Trophoblast cell (in vitro differentiated cells and primary cell): ENCODE measurements around the gene EIF1AD.
A peak's percentile ranks its signal among the peaks of the same experiment; 100 is the strongest.

Experiments used
- DNase-seq, 2 donors: peaks; one replicate each; pipeline ENCODE4 v3.0.0-alpha.2; 2016
- H2AFZ ChIP-seq: 2 replicates; pipeline ENCODE4 v1.6.1; 2013; ENCODE audit warnings: low read length, moderate library complexity, mild to moderate bottlenecking; ENCODE audit not compliant: insufficient read depth, poor library complexity
- H2AK5ac ChIP-seq: 2 replicates; pipeline ENCODE4 v1.6.1; 2013; ENCODE audit warnings: mild to moderate bottlenecking, low read length
- H2BK120ac ChIP-seq: 2 replicates; pipeline ENCODE4 v1.6.1; 2013; ENCODE audit warnings: low read length, mild to moderate bottlenecking, moderate library complexity; ENCODE audit not compliant: insufficient read depth, poor library complexity
- H2BK12ac ChIP-seq: 2 replicates; pipeline ENCODE4 v1.6.1; 2013; ENCODE audit warnings: mild to moderate bottlenecking, low read length, moderate library complexity
- H2BK5ac ChIP-seq: 2 replicates; pipeline ENCODE4 v1.6.1; 2013; ENCODE audit warnings: low read length, low read depth, moderate library complexity, mild to moderate bottlenecking; ENCODE audit not compliant: poor library complexity
- H3K14ac ChIP-seq: 2 replicates; pipeline ENCODE4 v1.6.1; 2013; ENCODE audit warnings: mild to moderate bottlenecking, low read length
- H3K18ac ChIP-seq: 2 replicates; pipeline ENCODE4 v1.6.1; 2013; ENCODE audit warnings: mild to moderate bottlenecking, low read length
- H3K23ac ChIP-seq: 2 replicates; pipeline ENCODE4 v1.6.1; 2013; ENCODE audit warnings: low read length
- H3K27ac ChIP-seq: 2 replicates; pipeline ENCODE4 v1.5.1; 2013; ENCODE audit warnings: low read depth, mild to moderate bottlenecking, inconsistent platforms, low read length, moderate library complexity
- H3K27me3 ChIP-seq: 2 replicates; pipeline ENCODE4 v1.6.1; 2013; ENCODE audit warnings: inconsistent platforms, mild to moderate bottlenecking, low read length, moderate library complexity; ENCODE audit not compliant: insufficient read depth
- H3K36me3 ChIP-seq, 2 experiments: 1 replicate in 1 of 2; 2 replicates in 1 of 2; pipeline ENCODE4 v1.6.1; 2013; ENCODE audit warnings: low read length in 2 of 2, mild to moderate bottlenecking in 2 of 2, moderate library complexity in 1 of 2; ENCODE audit not compliant: insufficient read depth in 2 of 2, control insufficient read depth in 1 of 2
- H3K4ac ChIP-seq: 2 replicates; pipeline ENCODE4 v1.6.1; 2013; ENCODE audit warnings: low read depth, mild to moderate bottlenecking, low read length, moderate library complexity
- H3K4me1 ChIP-seq, 2 experiments: 1 replicate in 1 of 2; 2 replicates in 1 of 2; pipeline ENCODE4 v1.6.1; 2013; ENCODE audit warnings: low read length in 2 of 2, mild to moderate bottlenecking in 2 of 2, moderate library complexity in 1 of 2; ENCODE audit not compliant: insufficient read depth in 2 of 2, control insufficient read depth in 1 of 2
- H3K4me2 ChIP-seq: 2 replicates; pipeline ENCODE4 v1.6.1; 2013; ENCODE audit warnings: inconsistent platforms, mild to moderate bottlenecking, low read length, moderate library complexity
- H3K4me3 ChIP-seq: 2 replicates; pipeline ENCODE4 v1.5.1; 2013; ENCODE audit warnings: mild to moderate bottlenecking, low read depth, low read length, inconsistent platforms
- H3K79me1 ChIP-seq: one replicate; pipeline ENCODE4 v1.6.1; 2013; ENCODE audit warnings: low read length
- H3K79me2 ChIP-seq: 2 replicates; pipeline ENCODE4 v1.6.1; 2013; ENCODE audit warnings: low read length, mild to moderate bottlenecking; ENCODE audit not compliant: control insufficient read depth, insufficient read depth, poor library complexity
- H3K9ac ChIP-seq: 2 replicates; pipeline ENCODE4 v1.6.1; 2013; ENCODE audit warnings: mild to moderate bottlenecking, low read length
- H3K9me3 ChIP-seq: 2 replicates; pipeline ENCODE4 v1.6.1; 2013; ENCODE audit warnings: low read depth, mild to moderate bottlenecking, control low read depth, inconsistent platforms, low read length; ENCODE audit not compliant: insufficient read depth
- H4K12ac ChIP-seq: 2 replicates; pipeline ENCODE4 v1.6.1; 2013; ENCODE audit warnings: low read depth, mild to moderate bottlenecking, low read length, moderate library complexity
- H4K8ac ChIP-seq: 2 replicates; pipeline ENCODE4 v1.6.1; 2013; ENCODE audit warnings: low read depth, mild to moderate bottlenecking, low read length, moderate library complexity
- H4K91ac ChIP-seq: one replicate; pipeline ENCODE4 v1.6.1; 2013; ENCODE audit warnings: low read depth, mild to moderate bottlenecking, low read length, moderate library complexity
- WGBS: extraction: QIAGEN DNeasy Blood & Tissue Kit; methylation state at CpG from one replicate; pipeline ENCODE4 v1.1.7; 2013; ENCODE audit warnings: missing lambda C conversion rate; ENCODE audit not compliant: insufficient read length, insufficient coverage; ENCODE audit errors: extremely low coverage; 5-methylcytosine and 5-hydroxymethylcytosine counted together

The EIF1AD gene

GRCh38 chr11:66047541-66048365 lies 45.8 kb upstream of the EIF1AD start:
- Histone ChIP-seq H2BK12ac (no peak overlapping the region), H3K9ac (no peak overlapping the region), H3K4me2 (no peak overlapping the region), H2AFZ (no peak overlapping the region), H3K4me3 (no peak overlapping the region), H2BK120ac (no peak overlapping the region), H2BK5ac (no peak overlapping the region), H3K27me3 (no peaks in the 10 kb centered on the region), H4K12ac (no peak overlapping the region), H3K27ac (no peak overlapping the region), H4K91ac (no peak overlapping the region), H3K23ac (no peak overlapping the region), H2AK5ac (no peak overlapping the region), H3K9me3 (no peaks in the 10 kb centered on the region), H3K36me3 (no peaks in the 10 kb centered on the region), H3K18ac (no peak overlapping the region), H3K14ac (no peak overlapping the region), H3K79me1 (peaks cover 9% of the 10 kb centered on the region), H3K79me2 (peaks cover 7% of the 10 kb centered on the region), H4K8ac (no peak overlapping the region), H3K4me1 (peaks cover 3 to 9% of the 10 kb centered on the region in 2 experiments), H3K4ac (no peak overlapping the region)
- no CpG with 5 or more reads among the region's 11 CpGs for WGBS
- DNase-seq = no peak

- Histone ChIP-seq H3K9ac (no peak overlapping the region), H2BK120ac (no peak overlapping the region), H2AK5ac (no peak overlapping the region), H4K8ac (no peak overlapping the region), H4K91ac (no peak overlapping the region), H3K4me2 (no peak overlapping the region), H3K4me1 (peaks cover 3 to 9% of the 10 kb centered on the region in 2 experiments), H3K4ac (no peak overlapping the region), H2AFZ (no peak overlapping the region), H3K27me3 (no peaks in the 10 kb centered on the region), H3K79me2 (peaks cover 2% of the 10 kb centered on the region), H2BK12ac (no peak overlapping the region), H3K36me3 (no peaks in the 10 kb centered on the region), H3K18ac (no peak overlapping the region), H3K23ac (no peak overlapping the region), H3K4me3 (no peak overlapping the region), H3K14ac (no peak overlapping the region), H4K12ac (no peak overlapping the region), H3K27ac (no peak overlapping the region), H3K79me1 (peaks cover 5% of the 10 kb centered on the region), H3K9me3 (no peaks in the 10 kb centered on the region), H2BK5ac (no peak overlapping the region)
- no peak for DNase-seq
- WGBS = no CpG with 5 or more reads among the region's 3 CpGs
Measured at GRCh38 chr11:66046901-66047300, 44.9 kb upstream of the EIF1AD start.

GRCh38 chr11:66045177-66045639 lies 43.3 kb upstream of the EIF1AD start:
- Histone ChIP-seq H3K4me3 (no peak overlapping the region), H3K79me2 (no peaks in the 10 kb centered on the region), H2AK5ac (no peak overlapping the region), H3K4ac (no peak overlapping the region), H3K9me3 (no peaks in the 10 kb centered on the region), H3K27me3 (no peaks in the 10 kb centered on the region), H2BK120ac (no peak overlapping the region), H3K4me1 (peaks cover 0 to 4% of the 10 kb centered on the region in 2 experiments), H2AFZ (no peak overlapping the region), H3K9ac (no peak overlapping the region), H3K4me2 (no peak overlapping the region), H2BK12ac (no peak overlapping the region), H4K12ac (no peak overlapping the region), H2BK5ac (no peak overlapping the region), H3K36me3 (no peaks in the 10 kb centered on the region), H3K27ac (no peak overlapping the region), H3K79me1 (no peaks in the 10 kb centered on the region), H3K14ac (no peak overlapping the region), H4K91ac (no peak overlapping the region), H4K8ac (no peak overlapping the region), H3K18ac (no peak overlapping the region), H3K23ac (no peak overlapping the region)
- peak; percentile 72 to 92 for DNase-seq
- WGBS = no CpG with 5 or more reads among the region's 11 CpGs

GRCh38 chr11:66044757-66045156 lies 42.8 kb upstream of the EIF1AD start:
- Histone ChIP-seq H3K9ac (peak overlapping the region; percentile 24), H3K4me1 (peaks cover 0 to 4% of the 10 kb centered on the region in 2 experiments), H2BK5ac (no peak overlapping the region), H3K23ac (no peak overlapping the region), H2BK120ac (no peak overlapping the region), H3K79me1 (no peaks in the 10 kb centered on the region), H2AFZ (no peak overlapping the region), H3K4ac (no peak overlapping the region), H4K12ac (no peak overlapping the region), H3K4me2 (no peak overlapping the region), H2BK12ac (no peak overlapping the region), H4K8ac (no peak overlapping the region), H2AK5ac (no peak overlapping the region), H3K4me3 (no peak overlapping the region), H3K14ac (no peak overlapping the region), H3K9me3 (no peaks in the 10 kb centered on the region), H3K27me3 (no peaks in the 10 kb centered on the region), H3K79me2 (no peaks in the 10 kb centered on the region), H3K27ac (no peak overlapping the region), H3K36me3 (no peaks in the 10 kb centered on the region), H4K91ac (no peak overlapping the region), H3K18ac (no peak overlapping the region)
- WGBS = no CpG with 5 or more reads among the region's 6 CpGs
- no peak for DNase-seq
